Inferior parietal cortex (tissue), 1 donor: ENCODE results near the gene SPDEF.

Experiments used
- DNase-seq: peaks from one replicate; pipeline ENCODE4 v3.0.0-alpha.2; 2016; ENCODE audit errors: extremely low spot score

The SPDEF gene

DNA sequence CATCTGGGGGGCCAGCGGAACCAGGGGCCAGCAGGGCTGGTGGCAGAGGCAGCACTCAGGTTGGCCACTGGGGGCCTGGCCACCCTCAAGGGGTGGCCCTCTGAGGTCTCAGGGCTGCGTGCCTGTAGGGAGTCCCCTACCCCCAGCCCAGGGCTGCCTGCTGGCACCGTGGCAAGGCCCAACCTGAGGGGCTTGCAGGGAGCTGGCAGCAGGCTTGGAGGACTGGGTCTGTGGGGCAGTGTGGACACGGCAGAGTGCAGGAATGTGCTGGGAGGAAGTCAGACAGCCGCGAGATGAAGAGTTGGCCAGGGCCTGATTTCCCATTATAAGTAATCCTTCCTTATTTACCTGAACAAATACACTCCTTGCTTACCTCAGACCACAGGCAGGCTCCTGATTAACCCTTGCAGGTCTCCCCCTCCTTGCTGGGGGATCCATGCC is at the start of gene SPDEF:
TSS of gene SPDEF (minus strand) at position 299 of the 441 bp plus-strand sequence. CDS start 11,874 bp downstream, outside the sequence.
- DNase-seq, result no peak

- no peak for DNase-seq
Measured at GRCh38 chr6:34603707-34604106, 47.6 kb upstream of the SPDEF start.

GRCh38 chr6:34602318-34603111 is 46.4 kb upstream of the SPDEF start:
- no peak for DNase-seq

GRCh38 chr6:34601706-34602105 is 45.6 kb upstream of the SPDEF start:
- DNase-seq, result no peak

GRCh38 chr6:34600796-34601195 is 44.7 kb upstream of the SPDEF start:
- no peak for DNase-seq

DNA sequence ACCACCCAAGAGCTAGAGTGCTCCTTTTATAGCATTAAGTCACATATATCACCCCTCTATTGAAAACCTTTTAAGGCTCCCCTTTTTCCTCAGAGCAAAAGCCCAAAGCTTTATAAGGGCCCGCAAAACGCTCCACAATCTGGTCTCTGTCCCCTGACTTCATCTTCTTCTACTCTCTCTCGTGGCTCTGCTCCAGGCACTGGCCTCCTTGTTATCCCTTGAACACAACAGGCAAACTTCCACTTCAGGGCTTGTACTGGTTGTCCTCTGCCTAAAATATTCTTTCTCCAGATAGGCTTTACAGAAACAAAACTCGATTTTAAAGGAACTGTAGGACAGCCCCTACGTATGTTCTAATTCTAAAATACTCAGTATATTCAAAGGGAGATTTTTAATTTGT is 44.0 kb upstream of the SPDEF start:
- no peak for DNase-seq

GRCh38 chr6:34598712-34599111 is 42.6 kb upstream of the SPDEF start:
- DNase-seq, result no peak

DNA sequence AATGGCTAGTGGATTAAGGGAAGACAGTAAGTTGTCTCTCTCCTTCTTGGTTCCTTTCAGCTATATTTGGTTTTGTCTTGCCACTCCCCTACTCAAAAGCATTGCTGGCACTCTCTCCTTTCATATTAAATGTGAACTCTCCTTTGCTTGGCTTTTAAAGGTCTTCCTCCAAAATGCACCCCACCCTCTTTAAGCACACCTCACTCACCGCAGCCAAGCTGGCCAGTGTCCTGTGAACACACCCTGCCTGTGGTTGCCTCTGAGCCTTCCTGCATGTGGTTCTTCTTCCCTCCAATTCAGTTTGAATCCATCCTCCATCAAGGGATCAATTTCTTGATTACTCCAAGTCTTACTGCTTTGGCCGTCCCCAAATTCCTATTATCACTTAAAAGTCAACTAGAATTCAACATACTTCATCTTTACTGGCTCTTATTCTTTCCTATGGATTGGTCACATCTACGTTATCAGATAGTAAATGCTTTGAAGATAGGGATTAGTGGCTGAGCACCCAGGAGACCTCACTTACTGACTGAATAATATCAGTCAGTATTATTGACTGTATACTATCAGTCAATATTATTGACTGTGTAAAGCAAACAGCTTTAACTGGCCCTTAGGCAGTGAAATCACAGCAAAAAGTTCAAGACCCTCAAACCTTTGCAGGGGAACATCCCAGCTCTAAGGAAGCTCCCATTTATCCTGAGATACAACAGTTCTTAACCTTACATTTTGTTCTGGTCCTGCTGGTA is 41.6 kb upstream of the SPDEF start:
- DNase-seq, result no peak

- DNase-seq, result no peak
Measured at GRCh38 chr6:34596798-34597197, 40.7 kb upstream of the SPDEF start.

DNA sequence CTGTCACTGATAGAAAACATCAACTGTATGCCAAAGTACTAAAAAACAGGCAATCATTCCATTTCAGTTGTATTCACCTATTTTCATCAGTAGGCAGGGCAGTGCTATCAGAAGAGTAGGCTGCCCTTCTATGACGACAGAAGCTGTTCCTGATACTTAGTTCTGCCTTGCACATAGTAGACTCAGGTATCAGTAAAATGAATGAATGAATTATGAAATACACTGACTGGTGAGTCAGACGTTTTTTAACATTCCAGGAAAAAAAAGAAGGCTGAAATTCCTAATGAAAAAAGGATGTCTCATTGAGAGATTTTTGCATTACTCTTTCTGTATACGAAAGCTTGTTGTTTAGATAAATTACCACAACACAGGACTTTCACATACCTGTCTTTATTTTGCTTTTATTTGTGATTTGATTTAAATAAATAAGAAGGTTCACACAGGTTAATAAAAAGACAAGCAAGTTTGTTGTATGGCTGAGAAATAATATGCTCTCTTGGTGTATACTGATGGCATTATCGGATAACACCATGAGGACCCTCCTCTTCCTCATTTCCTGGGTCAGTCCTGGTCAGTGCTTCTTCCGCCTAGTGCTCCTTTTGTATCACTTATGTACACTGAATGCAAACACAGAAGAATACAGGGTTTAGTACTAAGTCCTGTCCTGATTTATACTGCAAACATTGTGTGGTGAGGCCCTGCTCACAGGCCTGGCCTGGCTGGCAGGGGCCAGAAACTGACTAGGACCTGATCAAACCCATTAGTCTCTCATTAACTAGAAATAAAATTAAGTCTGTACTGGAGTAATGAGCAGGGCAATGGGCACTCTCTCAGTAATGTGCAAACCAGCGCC is 39.4 kb upstream of the SPDEF start:
- no peak for DNase-seq

DNA sequence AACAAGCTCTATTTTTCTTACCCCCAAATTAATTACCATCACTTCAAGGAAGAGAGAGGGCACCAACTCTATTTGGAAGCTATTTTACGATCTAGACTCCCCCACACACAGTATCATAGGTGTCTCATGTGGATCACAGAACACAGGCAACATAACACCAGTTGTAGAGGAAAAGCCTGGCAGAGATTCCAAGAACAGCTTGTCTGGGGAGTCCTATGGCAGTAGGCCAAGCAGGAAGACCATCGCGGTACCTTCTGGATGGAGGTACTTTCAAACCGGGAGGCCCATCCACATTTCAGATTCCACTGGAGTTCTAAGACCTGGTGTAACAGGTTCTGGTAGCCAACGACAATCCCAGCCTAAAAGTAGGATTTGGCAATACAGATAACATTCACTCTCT is 37.6 kb upstream of the SPDEF start:
- DNase-seq, result no peak

DNA sequence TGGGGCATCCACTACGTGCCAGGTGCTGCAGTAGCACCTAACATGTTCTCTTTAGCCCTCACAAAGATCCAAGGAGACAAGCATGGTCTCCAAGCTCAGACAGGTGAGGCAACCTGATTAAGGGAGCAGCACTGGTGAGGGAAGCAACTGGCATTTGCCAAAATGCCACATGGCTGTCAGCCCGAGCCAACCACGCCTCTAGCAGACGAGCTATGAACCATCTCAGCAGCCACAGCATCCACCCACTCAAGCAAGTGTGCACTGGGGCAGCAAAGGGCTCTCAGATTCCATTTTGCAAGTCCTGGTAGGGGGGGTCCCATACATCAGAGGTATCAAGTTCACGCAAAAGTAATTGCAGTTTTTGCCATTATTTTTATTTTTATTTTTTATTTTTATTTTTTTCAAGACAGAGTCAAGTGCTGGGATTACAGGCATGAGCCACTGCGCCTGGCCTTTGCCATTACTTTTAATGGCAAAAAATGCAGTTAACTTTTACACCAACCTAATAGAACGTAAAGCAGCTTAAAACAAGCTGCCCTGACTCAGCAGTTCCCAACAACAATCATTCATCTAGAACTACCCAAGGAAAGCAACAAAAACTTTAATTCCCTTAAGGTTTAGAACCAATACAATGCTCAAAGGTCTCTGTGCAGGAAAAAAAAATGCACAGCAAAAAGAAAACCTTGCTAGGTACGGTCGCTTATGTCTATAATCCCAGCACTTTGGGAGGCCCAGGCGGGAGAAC is 36.3 kb upstream of the SPDEF start:
- DNase-seq, result no peak

- no peak for DNase-seq
Measured at GRCh38 chr6:34589691-34590090, 33.6 kb upstream of the SPDEF start.

DNA sequence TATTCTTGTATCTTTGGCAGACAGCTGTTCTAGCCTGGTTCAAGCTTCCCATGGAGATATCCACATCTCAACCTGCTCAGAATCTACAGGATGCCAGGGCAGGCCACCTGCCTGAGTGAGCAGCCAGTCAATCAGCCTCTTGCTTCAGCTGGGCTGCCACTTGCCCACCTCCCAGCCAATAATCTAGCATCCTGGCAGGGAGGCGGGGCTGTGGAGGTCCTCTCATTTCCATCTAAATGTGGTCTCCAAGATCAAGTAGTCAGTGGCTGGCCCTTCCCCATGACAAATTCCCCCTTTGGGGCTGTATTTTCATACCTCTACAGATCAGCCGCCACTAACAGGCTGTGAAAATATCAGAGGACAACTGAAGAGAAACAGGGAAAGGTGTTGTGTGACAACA is 33.0 kb upstream of the SPDEF start:
- no peak for DNase-seq

- no peak for DNase-seq
Measured at GRCh38 chr6:34587851-34588250, 31.7 kb upstream of the SPDEF start.

DNA sequence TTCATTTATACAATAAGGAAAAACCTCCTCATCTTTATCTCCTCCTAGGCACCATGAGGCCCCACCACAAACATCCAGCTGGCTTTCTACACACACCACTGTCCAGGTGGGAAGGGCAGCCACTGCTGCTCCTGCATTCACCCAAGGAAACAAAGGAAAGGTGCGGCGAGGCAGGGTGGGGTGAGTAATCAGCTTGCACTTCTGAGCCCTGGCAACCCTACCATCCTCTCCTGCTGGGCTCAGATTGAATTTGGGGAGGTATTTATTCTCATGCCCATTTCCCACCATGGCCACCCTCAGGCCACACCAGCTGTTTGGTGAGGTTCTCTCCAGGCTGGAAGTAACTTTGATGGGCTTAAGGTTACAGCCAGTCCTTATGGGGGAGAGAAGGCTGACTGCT is 31.2 kb upstream of the SPDEF start:
- DNase-seq, result no peak

DNA sequence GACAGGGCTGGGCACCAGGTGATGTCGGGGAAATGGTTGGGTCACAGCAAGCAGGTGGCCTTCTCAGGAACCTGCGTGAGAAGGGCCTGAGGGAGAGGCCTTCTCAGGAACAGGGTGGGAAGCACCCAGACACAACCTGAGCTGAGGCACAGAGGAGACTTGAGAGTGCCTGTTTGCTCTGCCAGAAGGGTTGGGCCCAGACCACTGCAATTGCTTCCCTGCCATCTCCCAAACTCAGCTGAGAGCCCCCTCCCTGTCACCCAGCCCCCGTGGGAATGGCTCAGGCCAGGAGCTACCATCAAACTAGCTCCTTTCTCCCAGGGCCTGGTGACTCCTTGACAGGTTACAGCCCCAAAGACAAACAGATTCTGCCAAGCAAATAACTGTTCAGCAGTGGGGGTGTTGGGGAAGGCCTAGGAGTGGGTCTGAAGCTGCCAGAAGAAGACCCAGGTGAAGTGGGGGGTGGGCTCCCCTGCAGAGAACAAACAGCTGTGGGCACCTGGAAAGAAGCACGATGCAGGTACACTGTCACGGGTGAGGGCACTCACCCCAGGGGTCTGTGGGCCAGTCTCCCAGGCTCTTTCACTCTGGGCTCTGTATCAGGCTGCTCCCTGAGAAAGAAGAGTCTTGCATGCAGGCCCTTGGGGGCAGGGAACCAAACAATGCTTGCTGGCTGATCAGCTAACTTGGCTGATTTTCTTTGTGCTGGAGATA is 30.4 kb upstream of the SPDEF start:
- DNase-seq, result no peak

GRCh38 chr6:34585512-34586061 is 29.5 kb upstream of the SPDEF start:
- DNase-seq, result no peak

GRCh38 chr6:34585108-34585507 is 29.0 kb upstream of the SPDEF start:
- no peak for DNase-seq

- DNase-seq, result no peak
Measured at GRCh38 chr6:34584694-34585093, 28.6 kb upstream of the SPDEF start.
